Measurements from ENCODE around the gene MMP17.
"Not testable (repeated sequence)": the region's sequence is repeated elsewhere in the genome, so short reads cannot be mapped to it uniquely, and the experiment has no call there.

The MMP17 gene

GRCh38 chr12:131872154-131873051 is 44.2 kb downstream of the MMP17 start:
- DNase-seq (ENCODE audit: low read depth) = peak; percentile 50
- H3K4me3 ChIP-seq (replicated peaks; ENCODE audit: low read depth, low read length) = no peak overlapping the region
- no peak for TF ChIP-seq CTCF (IDR thresholded peaks at IDR 0.05; ENCODE audit: low read length, missing control alignments)

GRCh38 chr12:131873293-131873692 is 45.1 kb downstream of the MMP17 start:
- H3K4me3 ChIP-seq (replicated peaks; ENCODE audit: low read depth, low read length) = no peak overlapping the region
- no peak for DNase-seq (ENCODE audit: low read depth)
- no peak for TF ChIP-seq CTCF (IDR thresholded peaks at IDR 0.05; ENCODE audit: low read length, missing control alignments)

- not testable (repeated sequence) for DNase-seq (ENCODE audit: low read depth); H3K4me3 ChIP-seq (replicated peaks; ENCODE audit: low read depth, low read length)
Observed at GRCh38 chr12:131874972-131875371, 46.8 kb downstream of the MMP17 start.

GRCh38 chr12:131877216-131877615 is 49.0 kb downstream of the MMP17 start:
- not testable (repeated sequence) for H3K4me3 ChIP-seq (replicated peaks; ENCODE audit: low read depth, low read length); DNase-seq (ENCODE audit: low read depth)

- H3K4me3 ChIP-seq (replicated peaks; ENCODE audit: low read depth, low read length); DNase-seq (ENCODE audit: low read depth): not testable (repeated sequence)
Observed at GRCh38 chr12:131878436-131878835, 50.2 kb downstream of the MMP17 start.

GRCh38 chr12:131882804-131883520 is 54.8 kb downstream of the MMP17 start:
- DNase-seq (ENCODE audit: low read depth) = no peak
- H3K4me3 ChIP-seq (replicated peaks; ENCODE audit: low read depth, low read length) = no peak overlapping the region
- TF ChIP-seq CTCF (IDR thresholded peaks at IDR 0.05; ENCODE audit: low read length, missing control alignments) = no peak

- no peak for DNase-seq (ENCODE audit: low read depth)
- H3K4me3 ChIP-seq (replicated peaks; ENCODE audit: low read depth, low read length) = no peak overlapping the region
- no peak for TF ChIP-seq CTCF (IDR thresholded peaks at IDR 0.05; ENCODE audit: low read length, missing control alignments)
Observed at GRCh38 chr12:131883521-131883900, 55.3 kb downstream of the MMP17 start.

GRCh38 chr12:131885076-131885475 is 56.9 kb downstream of the MMP17 start:
- H3K4me3 ChIP-seq (replicated peaks; ENCODE audit: low read depth, low read length); DNase-seq (ENCODE audit: low read depth): not testable (repeated sequence)

- DNase-seq (ENCODE audit: low read depth) = no peak
- no peak overlapping the region for H3K4me3 ChIP-seq (replicated peaks; ENCODE audit: low read depth, low read length)
- no peak for TF ChIP-seq CTCF (IDR thresholded peaks at IDR 0.05; ENCODE audit: low read length, missing control alignments)
Observed at GRCh38 chr12:131885543-131886057, 57.4 kb downstream of the MMP17 start.

GRCh38 chr12:131891722-131892121 is 63.5 kb downstream of the MMP17 start:
- not testable (repeated sequence) for H3K4me3 ChIP-seq (replicated peaks; ENCODE audit: low read depth, low read length); DNase-seq (ENCODE audit: low read depth)

Measured in fibroblast of pulmonary artery (primary cell).